K562 (cell line): Measurements from ENCODE around the gene FJX1. TPM values are rescaled to one million over a fixed set of nuclear protein-coding genes. Genes with fewer than 3 reads are reported as not detected.

Experiments
- BRD4 ChIP-seq: fragments of 200-600 bp; sonication (generic); IDR thresholded peaks from 2 replicates; pipeline ENCODE4 v1.6.1; 2017; ENCODE audit warnings: inconsistent platforms
- RBBP5 ChIP-seq: fragments of 200-600 bp; sonication (generic); IDR thresholded peaks from 2 replicates; pipeline ENCODE4 v1.6.1; 2012; ENCODE audit warnings: borderline replicate concordance, mild to moderate bottlenecking, low read length, control low read depth, inconsistent platforms; ENCODE audit not compliant: insufficient read depth, poor library complexity, severe bottlenecking
- SPI1 ChIP-seq: IDR thresholded peaks from 2 replicates; pipeline ENCODE4 v1.6.1; 2011; ENCODE audit warnings: low read depth, low read length, control low read depth, borderline replicate concordance
- TBL1XR1 ChIP-seq, 2 experiments: IDR thresholded peaks; 2 replicates each; pipeline ENCODE4 v1.6.1; 2012; ENCODE audit warnings: improper control_type of control experiment in 2 of 2, low read length in 2 of 2, mild to moderate bottlenecking in 1 of 2
- USF1 ChIP-seq: sonication (generic); formaldehyde crosslinking; IDR thresholded peaks from 2 replicates; pipeline ENCODE4 v1.9.0; 2022; ENCODE audit warnings: mild to moderate bottlenecking, missing genetic modification reagents
- polyA plus RNA-seq, 8 experiments: library from polyadenylated mRNA; depleted of rRNA in 4 of 8; stranded (reverse) in 5 of 8; unstranded in 3 of 8; fragments of >200 nt; fragmentation: Nextera tagmentation in 2 of 8; fragmentation: Illumina TruSeq in 1 of 8; extraction: Ambion mirVana in 2 of 8; extraction: Trizol in 1 of 8; gene quantifications; 2 replicates each; pipeline versions ENCODE4 v1.2.1 to v1.2.3, GENCODE V29; 2011 to 2014; ENCODE audit warnings: inconsistent platforms in 1 of 8, missing spikeins in 1 of 8
- total RNA-seq, 7 experiments: library from RNA; depleted of rRNA in 6 of 7; stranded (reverse); fragments of >200 nt in 6 of 7; fragmentation: Illumina TruSeq in 2 of 7; extraction: Trizol in 2 of 7; gene quantifications; 2 replicates each; pipeline versions ENCODE4 v1.2.1 to v1.2.3, GENCODE V29; 2011 to 2021; ENCODE audit warnings: low replicate concordance in 1 of 7
- TF ChIP-seq, protein P1 (sequence below), 2 experiments: IDR thresholded peaks; 2 replicates each; pipeline ENCODE4 v1.6.1; 2011; ENCODE audit warnings: borderline replicate concordance in 1 of 2, control low read depth in 1 of 2, low read depth in 1 of 2, low read length in 1 of 2, mild to moderate bottlenecking in 1 of 2, mixed read lengths in 1 of 2, moderate library complexity in 1 of 2; ENCODE audit not compliant: insufficient read depth in 1 of 2, insufficient read length in 1 of 2, poor library complexity in 1 of 2, severe bottlenecking in 1 of 2; ENCODE audit errors: extremely low read depth in 1 of 2
- TF ChIP-seq, protein P2 (sequence below): fragments of 450-650 bp; IDR thresholded peaks from 2 replicates; pipeline ENCODE4 v1.6.1; 2017; ENCODE audit warnings: mild to moderate bottlenecking, moderate library complexity

The FJX1 gene
- total and polyA plus RNA-seq, 9 of the 15 experiments (the other 6 are each of a cell fraction or from before 2014, with no cell fraction given), result 0.10 to 2.7 (median 0.72) TPM

DNA sequence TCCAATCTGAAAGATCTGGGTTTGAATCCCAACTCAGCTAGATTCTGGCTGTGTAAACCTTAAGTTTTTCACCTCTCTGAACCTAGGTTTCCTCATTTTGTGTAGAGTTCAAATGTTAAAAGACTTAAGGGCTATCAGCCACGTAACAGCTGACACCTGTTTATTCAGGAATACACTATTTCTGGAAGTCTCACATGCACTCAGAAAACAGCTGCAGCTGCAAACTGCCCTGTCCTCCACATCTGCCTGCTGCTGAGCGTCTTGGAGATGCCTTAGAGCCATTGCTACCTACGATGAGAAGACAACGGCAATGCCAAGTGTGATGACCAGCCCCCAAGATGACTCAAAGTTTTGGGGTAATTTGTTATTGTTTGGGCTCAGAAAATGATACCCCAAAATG is 37.6 kb downstream of the FJX1 start (continued):
- TF ChIP-seq, protein P1, sequence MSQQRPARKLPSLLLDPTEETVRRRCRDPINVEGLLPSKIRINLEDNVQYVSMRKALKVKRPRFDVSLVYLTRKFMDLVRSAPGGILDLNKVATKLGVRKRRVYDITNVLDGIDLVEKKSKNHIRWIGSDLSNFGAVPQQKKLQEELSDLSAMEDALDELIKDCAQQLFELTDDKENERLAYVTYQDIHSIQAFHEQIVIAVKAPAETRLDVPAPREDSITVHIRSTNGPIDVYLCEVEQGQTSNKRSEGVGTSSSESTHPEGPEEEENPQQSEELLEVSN (IDR thresholded peaks at IDR 0.05; ENCODE audit: borderline replicate concordance in 1 of 2, extremely low read depth in 1 of 2, insufficient read depth in 1 of 2, insufficient read length in 1 of 2, low read depth in 1 of 2, low read length in 1 of 2, poor library complexity in 1 of 2, severe bottlenecking in 1 of 2), result no peak
- no peak for TF ChIP-seq RBBP5
- TF ChIP-seq SPI1, result no peak
- no peak for TF ChIP-seq USF1 (CRISPR knock-in tag)
- no peak for TF ChIP-seq TBL1XR1 (IDR thresholded peaks at IDR 0.05; ENCODE audit: low read length in 2 of 2)
- no peak for TF ChIP-seq BRD4
- TF ChIP-seq, protein P2, sequence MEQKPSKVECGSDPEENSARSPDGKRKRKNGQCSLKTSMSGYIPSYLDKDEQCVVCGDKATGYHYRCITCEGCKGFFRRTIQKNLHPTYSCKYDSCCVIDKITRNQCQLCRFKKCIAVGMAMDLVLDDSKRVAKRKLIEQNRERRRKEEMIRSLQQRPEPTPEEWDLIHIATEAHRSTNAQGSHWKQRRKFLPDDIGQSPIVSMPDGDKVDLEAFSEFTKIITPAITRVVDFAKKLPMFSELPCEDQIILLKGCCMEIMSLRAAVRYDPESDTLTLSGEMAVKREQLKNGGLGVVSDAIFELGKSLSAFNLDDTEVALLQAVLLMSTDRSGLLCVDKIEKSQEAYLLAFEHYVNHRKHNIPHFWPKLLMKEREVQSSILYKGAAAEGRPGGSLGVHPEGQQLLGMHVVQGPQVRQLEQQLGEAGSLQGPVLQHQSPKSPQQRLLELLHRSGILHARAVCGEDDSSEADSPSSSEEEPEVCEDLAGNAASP, result no peak
